Measurements from ENCODE around the gene STT3B. TPM values are rescaled to one million over a fixed set of nuclear protein-coding genes. Genes with fewer than 3 reads are reported as not detected.

STT3B gene
- total RNA-seq, 3 donors from 2014 or later: 86.0 to 118 (median 94.3) TPM

- Histone ChIP-seq H3K9me3 (no peaks in the 10 kb centered on the region), H3K36me3 (ENCODE audit: low read depth) (no peaks in the 10 kb centered on the region), H3K4me3 (peak overlapping the region; percentile 92), H3K4me1 (ENCODE audit: low read depth) (peaks cover 23% of the 10 kb centered on the region)
- TF ChIP-seq CTCF (IDR thresholded peaks at IDR 0.05): no peak
- intact Hi-C loops (cut with DNase I, micrococcal nuclease): no loop called here
- DNase-seq (no peak), ATAC-seq (no peak)
Measured at GRCh38 chr3:31530960-31531335, 1.8 kb upstream of the STT3B start.

GRCh38 chr3:31531452-31531991 lies 1.2 kb upstream of the STT3B start:
- Histone ChIP-seq H3K4me1 (ENCODE audit: low read depth) (peaks cover 28% of the 10 kb centered on the region), H3K9me3 (no peaks in the 10 kb centered on the region), H3K4me3 (peak overlapping the region; percentile 92), H3K36me3 (ENCODE audit: low read depth) (no peaks in the 10 kb centered on the region)
- DNase-seq (peak in 1 of 3 donors; percentile 26), ATAC-seq (no peak)
- no peak for TF ChIP-seq CTCF (IDR thresholded peaks at IDR 0.05)
- intact Hi-C loops (cut with DNase I, micrococcal nuclease): no loop called here

GRCh38 chr3:31531992-31532586 lies 636 bp upstream of the STT3B start:
- H3K4me3 ChIP-seq: peak overlapping the region; percentile 92
- H3K4me1 ChIP-seq (ENCODE audit: low read depth): peaks cover 34% of the 10 kb centered on the region
- peak; percentile 5 for TF ChIP-seq CTCF (IDR thresholded peaks at IDR 0.05)
- ATAC-seq: peak; percentile 92
- peak; percentile 99 to 100 (median 99) for DNase-seq
- intact Hi-C loops (cut with DNase I, micrococcal nuclease): no loop called here
- no peaks in the 10 kb centered on the region for H3K9me3 ChIP-seq
- no peaks in the 10 kb centered on the region for H3K36me3 ChIP-seq (ENCODE audit: low read depth)

- TF ChIP-seq CTCF (IDR thresholded peaks at IDR 0.05): no peak
- DNase-seq (peak; percentile 69 to 83 (median 78)), ATAC-seq (peak; percentile 4)
- Histone ChIP-seq H3K36me3 (ENCODE audit: low read depth) (no peaks in the 10 kb centered on the region), H3K4me3 (peak overlapping the region; percentile 92), H3K9me3 (no peaks in the 10 kb centered on the region), H3K4me1 (ENCODE audit: low read depth) (peaks cover 43% of the 10 kb centered on the region)
- intact Hi-C loops (cut with DNase I, micrococcal nuclease): no loop called here
Measured at GRCh38 chr3:31533169-31534064, 692 bp downstream of the STT3B start.

GRCh38 chr3:31534065-31534425 lies 1.3 kb downstream of the STT3B start:
- Histone ChIP-seq H3K4me3 (peak overlapping the region; percentile 92), H3K9me3 (no peaks in the 10 kb centered on the region), H3K4me1 (ENCODE audit: low read depth) (peaks cover 49% of the 10 kb centered on the region), H3K36me3 (ENCODE audit: low read depth) (no peaks in the 10 kb centered on the region)
- ATAC-seq (no peak), DNase-seq (peak in 1 of 3 donors; percentile 16)
- TF ChIP-seq CTCF (IDR thresholded peaks at IDR 0.05): no peak
- intact Hi-C loops (cut with DNase I, micrococcal nuclease): no loop called here

Measured in mucosa of descending colon (tissue), 3 donors.